ENCODE data around the gene NIPBL.

NIPBL gene

GRCh38 chr5:36936309-36936708, 59.7 kb downstream of the NIPBL start:
- DNase-seq (ENCODE audit: low read depth, low spot score), result no peak
- in situ Hi-C loops (cut with HindIII; ENCODE audit: low sequenced_read_pairs), result no loop called here
- TF ChIP-seq CTCF (IDR thresholded peaks at IDR 0.05; ENCODE audit: low read depth, low read length), result no peak
- no peak overlapping the region for H3K4me3 ChIP-seq (ENCODE audit: low read depth, low read length)

GRCh38 chr5:36938129-36938528, 61.6 kb downstream of the NIPBL start:
- no peak for DNase-seq (ENCODE audit: low read depth, low spot score)
- no peak overlapping the region for H3K4me3 ChIP-seq (ENCODE audit: low read depth, low read length)
- in situ Hi-C loops (cut with HindIII; ENCODE audit: low sequenced_read_pairs), result no loop called here
- TF ChIP-seq CTCF (IDR thresholded peaks at IDR 0.05; ENCODE audit: low read depth, low read length), result no peak

GRCh38 chr5:36939969-36940858, 63.6 kb downstream of the NIPBL start:
- in situ Hi-C loops (cut with HindIII; ENCODE audit: low sequenced_read_pairs), result no loop called here
- TF ChIP-seq CTCF (IDR thresholded peaks at IDR 0.05; ENCODE audit: low read depth, low read length), result no peak
- DNase-seq (ENCODE audit: low read depth, low spot score), result no peak
- no peak overlapping the region for H3K4me3 ChIP-seq (ENCODE audit: low read depth, low read length)

DNA sequence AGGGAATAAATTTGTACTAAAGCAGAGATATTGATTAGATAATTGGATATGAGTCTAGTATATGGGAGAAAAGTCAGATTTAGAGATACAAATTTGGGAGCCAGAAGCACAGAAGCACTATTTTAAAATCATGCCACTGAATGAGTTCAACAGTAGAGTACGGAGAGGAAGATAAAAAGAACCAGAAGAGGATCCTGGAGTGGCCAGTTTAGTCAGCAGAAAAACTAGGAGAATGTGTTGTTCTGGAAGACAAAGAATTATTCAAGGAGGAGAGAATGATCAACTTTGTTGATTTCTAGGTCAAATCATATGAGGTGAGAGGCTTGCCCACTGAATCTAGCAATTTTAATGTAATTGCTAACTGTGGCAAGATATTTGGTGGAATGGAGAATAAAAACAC, 67.0 kb downstream of the NIPBL start:
- no peak overlapping the region for H3K4me3 ChIP-seq (ENCODE audit: low read depth, low read length)
- no peak for TF ChIP-seq CTCF (IDR thresholded peaks at IDR 0.05; ENCODE audit: low read depth, low read length)
- no peak for DNase-seq (ENCODE audit: low read depth, low spot score)
- in situ Hi-C loops (cut with HindIII; ENCODE audit: low sequenced_read_pairs), result no loop called here

- in situ Hi-C loops (cut with HindIII; ENCODE audit: low sequenced_read_pairs), result no loop called here
Observed at GRCh38 chr5:36944024-36944423, 67.5 kb downstream of the NIPBL start.

DNA sequence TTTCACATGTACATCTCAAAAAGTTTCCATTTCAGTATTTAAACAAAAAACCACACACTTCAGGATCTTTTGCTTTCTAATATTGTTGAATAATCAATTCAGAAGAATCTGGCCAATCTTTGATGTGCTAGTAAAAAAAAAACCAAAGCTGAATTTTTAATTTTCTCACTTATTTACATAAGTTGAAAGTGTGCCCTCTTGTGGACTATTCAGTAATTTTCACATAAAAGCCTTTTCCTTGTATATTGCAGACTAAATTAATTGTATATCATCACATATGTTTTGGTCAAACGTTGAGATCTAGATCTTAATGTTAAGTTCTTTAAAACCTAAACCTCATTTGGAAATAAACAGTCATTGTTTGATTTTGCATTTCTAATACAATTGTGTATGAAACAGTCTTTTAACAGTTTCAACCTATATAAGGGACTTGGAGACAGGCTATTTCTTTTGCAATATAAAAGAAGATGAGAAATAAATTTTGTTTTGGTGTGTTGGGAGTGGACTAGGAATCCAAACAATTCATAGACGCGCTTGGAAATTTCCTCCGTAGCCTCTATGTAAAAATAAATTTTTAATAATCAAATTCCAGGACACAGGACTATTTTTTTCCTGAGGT, 68.1 kb downstream of the NIPBL start:
- DNase-seq (ENCODE audit: low read depth, low spot score), result peak; percentile 76
- in situ Hi-C loops (cut with HindIII; ENCODE audit: low sequenced_read_pairs), result no loop called here
- peak; percentile 47 for TF ChIP-seq CTCF (IDR thresholded peaks at IDR 0.05; ENCODE audit: low read depth, low read length)
- no peak overlapping the region for H3K4me3 ChIP-seq (ENCODE audit: low read depth, low read length)

More at GRCh38 chr5:36944024-36944423, 67.5 kb downstream of the NIPBL start:
- TF ChIP-seq CTCF (IDR thresholded peaks at IDR 0.05; ENCODE audit: low read depth, low read length), result no peak
- DNase-seq (ENCODE audit: low read depth, low spot score), result no peak
- no peak overlapping the region for H3K4me3 ChIP-seq (ENCODE audit: low read depth, low read length)

All from astrocyte of the spinal cord (primary cell).